Hepatocyte (in vitro differentiated cells): Measurements from ENCODE around the gene LLGL1. TPM values are rescaled to one million over a fixed set of nuclear protein-coding genes. Genes with fewer than 3 reads are reported as not detected.

Experiments
- DNase-seq: peaks from one replicate; pipeline ENCODE4 v3.0.0-alpha.2; 2016; ENCODE audit warnings: low spot score
- H2AFZ ChIP-seq: fragments of 200-600 bp; sonication (generic); 2 replicates; pipeline ENCODE4 v1.6.0; 2016; ENCODE audit warnings: antibody characterized with exemption, mild to moderate bottlenecking
- H3K27ac ChIP-seq: fragments of 200-600 bp; sonication (generic); 2 replicates; pipeline ENCODE4 v1.5.1; 2016; ENCODE audit warnings: mild to moderate bottlenecking
- H3K27me3 ChIP-seq: fragments of 200-600 bp; sonication (generic); 2 replicates; pipeline ENCODE4 v1.6.1; 2016
- H3K36me3 ChIP-seq: fragments of 200-600 bp; sonication (generic); replicated peaks from 2 replicates; pipeline ENCODE4 v1.5.1; 2016; ENCODE audit warnings: low read depth; ENCODE audit not compliant: insufficient read depth
- H3K4me1 ChIP-seq: fragments of 200-600 bp; sonication (generic); 2 replicates; pipeline ENCODE4 v1.5.1; 2016; ENCODE audit warnings: mild to moderate bottlenecking, moderate library complexity; ENCODE audit not compliant: insufficient read depth
- H3K4me2 ChIP-seq: fragments of 200-600 bp; sonication (generic); 2 replicates; pipeline ENCODE4 v1.6.0; 2016
- H3K4me3 ChIP-seq: fragments of 200-600 bp; sonication (generic); 2 replicates; pipeline ENCODE4 v1.5.1; 2016; ENCODE audit warnings: mild to moderate bottlenecking
- H3K79me2 ChIP-seq: fragments of 200-600 bp; sonication (generic); 2 replicates; pipeline ENCODE4 v1.6.0; 2017; ENCODE audit warnings: mild to moderate bottlenecking
- H3K9me2 ChIP-seq: fragments of 200-600 bp; sonication (generic); replicated peaks from 2 replicates; pipeline ENCODE4 v1.6.0; 2017; ENCODE audit warnings: mild to moderate bottlenecking; ENCODE audit not compliant: insufficient read depth
- H3K9me3 ChIP-seq: fragments of 200-600 bp; sonication (generic); 2 replicates; pipeline ENCODE4 v1.5.1; 2016; ENCODE audit warnings: low read depth, mild to moderate bottlenecking
- H4K20me1 ChIP-seq: fragments of 200-600 bp; sonication (generic); 2 replicates; pipeline ENCODE4 v1.6.0; 2016; ENCODE audit warnings: mild to moderate bottlenecking; ENCODE audit not compliant: insufficient read depth, poor library complexity, severe bottlenecking
- EZH2 ChIP-seq: fragments of 200-600 bp; sonication (generic); IDR thresholded peaks from 2 replicates; pipeline ENCODE4 v1.6.1; 2016; ENCODE audit warnings: antibody characterized with exemption, mild to moderate bottlenecking, borderline replicate concordance
- EZH2phosphoT487 ChIP-seq: fragments of 200-600 bp; sonication (generic); IDR thresholded peaks from one replicate; pipeline ENCODE4 v1.6.1; 2018; ENCODE audit warnings: antibody characterized with exemption, mild to moderate bottlenecking, low read depth, moderate library complexity; ENCODE audit not compliant: unreplicated experiment, severe bottlenecking
- WGBS: methylation state at CpG from one replicate; pipeline ENCODE4 v1.1.6; 2016; ENCODE audit warnings: low lambda C conversion rate; ENCODE audit errors: missing lambda C conversion rate; 5-methylcytosine and 5-hydroxymethylcytosine counted together
- polyA plus RNA-seq: library from polyadenylated mRNA; unstranded; fragments of >200 nt; fragmentation: Nextera tagmentation; extraction: Ambion mirVana; gene quantifications from 2 replicates; pipeline ENCODE4 v1.2.1, GENCODE V29; 2016
- total RNA-seq: library from RNA; depleted of rRNA; stranded (reverse); fragments of >200 nt; gene quantifications from 2 replicates; pipeline ENCODE4 v1.2.3, GENCODE V29; 2014
- TF ChIP-seq, protein P1 (sequence below): fragments of 200-600 bp; sonication (generic); IDR thresholded peaks from 2 replicates; pipeline ENCODE4 v1.5.1; 2016; ENCODE audit warnings: antibody characterized with exemption, mild to moderate bottlenecking; ENCODE audit not compliant: poor library complexity

Gene LLGL1
- total and polyA plus RNA-seq, 2 experiments from 2014 or later, result 5.4 to 51.9 TPM

GRCh38 chr17:18234853-18235380 is 9.5 kb downstream of the LLGL1 start:
- H3K27me3 ChIP-seq, result no peaks in the 10 kb centered on the region
- H3K9me3 ChIP-seq, result no peaks in the 10 kb centered on the region
- no peak overlapping the region for H2AFZ ChIP-seq
- peaks cover 11% of the 10 kb centered on the region for H4K20me1 ChIP-seq
- H3K36me3 ChIP-seq, result no peaks in the 10 kb centered on the region
- H3K27ac ChIP-seq, result no peak overlapping the region
- H3K79me2 ChIP-seq, result peaks cover 13% of the 10 kb centered on the region
- no peak for DNase-seq
- WGBS, result 98% methylated on average over 22 of the region's 22 CpGs
- TF ChIP-seq EZH2 (no peak), EZH2phosphoT487 (no peak)
- TF ChIP-seq, protein P1, sequence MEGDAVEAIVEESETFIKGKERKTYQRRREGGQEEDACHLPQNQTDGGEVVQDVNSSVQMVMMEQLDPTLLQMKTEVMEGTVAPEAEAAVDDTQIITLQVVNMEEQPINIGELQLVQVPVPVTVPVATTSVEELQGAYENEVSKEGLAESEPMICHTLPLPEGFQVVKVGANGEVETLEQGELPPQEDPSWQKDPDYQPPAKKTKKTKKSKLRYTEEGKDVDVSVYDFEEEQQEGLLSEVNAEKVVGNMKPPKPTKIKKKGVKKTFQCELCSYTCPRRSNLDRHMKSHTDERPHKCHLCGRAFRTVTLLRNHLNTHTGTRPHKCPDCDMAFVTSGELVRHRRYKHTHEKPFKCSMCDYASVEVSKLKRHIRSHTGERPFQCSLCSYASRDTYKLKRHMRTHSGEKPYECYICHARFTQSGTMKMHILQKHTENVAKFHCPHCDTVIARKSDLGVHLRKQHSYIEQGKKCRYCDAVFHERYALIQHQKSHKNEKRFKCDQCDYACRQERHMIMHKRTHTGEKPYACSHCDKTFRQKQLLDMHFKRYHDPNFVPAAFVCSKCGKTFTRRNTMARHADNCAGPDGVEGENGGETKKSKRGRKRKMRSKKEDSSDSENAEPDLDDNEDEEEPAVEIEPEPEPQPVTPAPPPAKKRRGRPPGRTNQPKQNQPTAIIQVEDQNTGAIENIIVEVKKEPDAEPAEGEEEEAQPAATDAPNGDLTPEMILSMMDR, result no peak
- H3K4me2 ChIP-seq, result no peak overlapping the region
- H3K4me3 ChIP-seq, result no peak overlapping the region
- H3K4me1 ChIP-seq, result no peaks in the 10 kb centered on the region
- no peaks in the 10 kb centered on the region for H3K9me2 ChIP-seq

DNA sequence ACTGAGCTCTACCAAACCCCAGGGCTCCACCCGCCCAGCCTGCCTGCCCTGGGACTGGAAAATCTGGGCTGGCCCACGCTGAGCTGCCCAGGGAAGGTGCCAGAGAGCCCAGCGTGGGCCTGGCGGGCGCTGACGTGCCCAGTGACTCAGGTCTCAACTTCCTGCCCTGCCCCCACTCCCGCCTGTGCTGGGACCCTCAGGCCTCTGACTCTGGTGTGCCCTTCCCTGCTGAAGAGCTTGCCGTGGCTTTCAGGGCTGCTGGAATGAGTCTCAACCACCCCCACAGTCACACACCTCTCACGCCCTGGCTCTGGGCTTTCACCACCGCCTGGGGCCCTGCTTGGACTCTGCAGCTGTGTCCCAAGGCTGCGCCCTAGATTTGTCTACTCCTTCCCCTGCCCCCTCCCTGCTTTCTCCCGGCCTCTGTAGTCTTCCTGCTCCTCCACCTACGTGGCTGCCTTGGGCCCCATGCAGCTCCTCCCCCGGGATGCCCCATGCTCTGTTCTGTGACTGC is 10.4 kb downstream of the LLGL1 start:
- H3K27ac ChIP-seq, result no peak overlapping the region
- TF ChIP-seq, protein P1, result no peak
- TF ChIP-seq EZH2phosphoT487 (no peak), EZH2 (no peak)
- WGBS, result 96% methylated on average over 14 of the region's 14 CpGs
- no peaks in the 10 kb centered on the region for H3K27me3 ChIP-seq
- peaks cover 4% of the 10 kb centered on the region for H3K79me2 ChIP-seq
- H3K36me3 ChIP-seq, result no peaks in the 10 kb centered on the region
- H3K4me2 ChIP-seq, result no peak overlapping the region
- H4K20me1 ChIP-seq, result peaks cover 11% of the 10 kb centered on the region
- DNase-seq, result no peak
- H2AFZ ChIP-seq, result no peak overlapping the region
- no peaks in the 10 kb centered on the region for H3K4me1 ChIP-seq
- no peaks in the 10 kb centered on the region for H3K9me2 ChIP-seq
- no peaks in the 10 kb centered on the region for H3K9me3 ChIP-seq
- no peak overlapping the region for H3K4me3 ChIP-seq

- H3K27ac ChIP-seq, result no peak overlapping the region
- H3K4me3 ChIP-seq, result no peak overlapping the region
- no peak for TF ChIP-seq EZH2phosphoT487
- no peak for TF ChIP-seq EZH2
- TF ChIP-seq, protein P1, result no peak
- H3K36me3 ChIP-seq, result no peaks in the 10 kb centered on the region
- H3K9me2 ChIP-seq, result no peaks in the 10 kb centered on the region
- H3K79me2 ChIP-seq, result peaks cover 4% of the 10 kb centered on the region
- no peak for DNase-seq
- no peaks in the 10 kb centered on the region for H3K4me1 ChIP-seq
- no peaks in the 10 kb centered on the region for H3K27me3 ChIP-seq
- H2AFZ ChIP-seq, result no peak overlapping the region
- WGBS, result 93% methylated on average over 18 of the region's 18 CpGs
- H4K20me1 ChIP-seq, result peaks cover 6% of the 10 kb centered on the region
- no peak overlapping the region for H3K4me2 ChIP-seq
- H3K9me3 ChIP-seq, result no peaks in the 10 kb centered on the region
Measured at GRCh38 chr17:18236494-18236893, 11.1 kb downstream of the LLGL1 start.
